ENCODE data around the gene EOMES.

The EOMES gene

DNA sequence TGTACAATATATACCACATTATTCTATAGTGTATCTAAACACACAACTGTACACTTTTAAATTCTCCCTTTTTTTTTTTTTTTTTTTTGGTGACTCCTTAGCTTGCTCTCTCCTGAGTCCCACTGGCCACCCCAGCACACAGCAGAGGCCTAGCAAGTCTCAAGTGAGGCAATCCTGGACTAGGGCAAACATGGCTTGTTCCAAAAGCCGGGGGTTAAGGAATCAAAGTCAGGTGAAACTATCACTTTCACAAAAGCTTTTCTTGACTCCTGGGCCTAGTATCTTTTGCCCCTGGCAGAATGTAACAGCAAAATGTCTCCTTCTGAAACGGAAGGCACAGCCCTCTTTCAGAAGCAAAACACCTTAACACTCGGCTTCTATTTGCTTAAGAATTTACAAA, 5.8 kb downstream of the EOMES start:
- Histone ChIP-seq H3K4me3 (ENCODE audit: low read depth in 1 of 2, low read length in 2 of 2) (no peak overlapping the region), H3K27me3 (ENCODE audit: insufficient read depth, low read length, poor library complexity) (no peaks in the 10 kb centered on the region)

GRCh38 chr3:27715863-27716262, 6.3 kb downstream of the EOMES start:
- H3K9ac ChIP-seq (ENCODE audit: low read depth, low read length), result no peak overlapping the region
- H4K20me1 ChIP-seq (ENCODE audit: insufficient read depth, low read length), result no peaks in the 10 kb centered on the region
- H3K36me3 ChIP-seq (ENCODE audit: insufficient read depth, low read length), result 0 out of 2 replicates have a peak, but pooled peaks cover 2% of the 10 kb centered on the region
- no peaks in the 10 kb centered on the region for H3K9me3 ChIP-seq (ENCODE audit: insufficient read depth, low read length, severe bottlenecking)
- ATAC-seq (ENCODE audit: insufficient read depth, low read depth) (no peak), DNase-seq (no peak)
- H3K4me3 ChIP-seq (ENCODE audit: low read depth in 1 of 2, low read length in 2 of 2), result no peak overlapping the region
- H2AFZ ChIP-seq (ENCODE audit: low read depth, low read length), result no peak overlapping the region
- H3K4me2 ChIP-seq (ENCODE audit: insufficient read depth, low read length), result no peak overlapping the region
- TF ChIP-seq CTCF (IDR thresholded peaks at IDR 0.05; ENCODE audit: borderline replicate concordance, extremely low read depth, low read length, poor library complexity, severe bottlenecking) (no peak), EZH2 (IDR thresholded peaks at IDR 0.05; ENCODE audit: borderline replicate concordance, low read depth, low read length, severe bottlenecking) (no peak)
- no peaks in the 10 kb centered on the region for H3K79me2 ChIP-seq (ENCODE audit: insufficient read depth, low read length)
- H3K27me3 ChIP-seq (ENCODE audit: insufficient read depth, low read length, poor library complexity), result no peaks in the 10 kb centered on the region
- H3K27ac ChIP-seq (ENCODE audit: low read length), result no peak overlapping the region
- peaks cover 12% of the 10 kb centered on the region for H3K4me1 ChIP-seq (ENCODE audit: insufficient read depth, low read length)

More for the DNA sequence above, 5.8 kb downstream of the EOMES start:
- Histone ChIP-seq H3K27ac (ENCODE audit: low read length) (no peak overlapping the region), H3K9me3 (ENCODE audit: insufficient read depth, low read length, severe bottlenecking) (no peaks in the 10 kb centered on the region), H3K36me3 (ENCODE audit: insufficient read depth, low read length) (0 out of 2 replicates have a peak, but pooled peaks cover 2% of the 10 kb centered on the region), H3K4me2 (ENCODE audit: insufficient read depth, low read length) (no peak overlapping the region), H3K4me1 (ENCODE audit: insufficient read depth, low read length) (peaks cover 16% of the 10 kb centered on the region), H2AFZ (ENCODE audit: low read depth, low read length) (no peak overlapping the region), H4K20me1 (ENCODE audit: insufficient read depth, low read length) (no peaks in the 10 kb centered on the region), H3K9ac (ENCODE audit: low read depth, low read length) (no peak overlapping the region), H3K79me2 (ENCODE audit: insufficient read depth, low read length) (no peaks in the 10 kb centered on the region)
- ATAC-seq (ENCODE audit: insufficient read depth, low read depth), result no peak
- TF ChIP-seq EZH2 (IDR thresholded peaks at IDR 0.05; ENCODE audit: borderline replicate concordance, low read depth, low read length, severe bottlenecking) (no peak), CTCF (IDR thresholded peaks at IDR 0.05; ENCODE audit: borderline replicate concordance, extremely low read depth, low read length, poor library complexity, severe bottlenecking) (no peak)
- no peak for DNase-seq

DNA sequence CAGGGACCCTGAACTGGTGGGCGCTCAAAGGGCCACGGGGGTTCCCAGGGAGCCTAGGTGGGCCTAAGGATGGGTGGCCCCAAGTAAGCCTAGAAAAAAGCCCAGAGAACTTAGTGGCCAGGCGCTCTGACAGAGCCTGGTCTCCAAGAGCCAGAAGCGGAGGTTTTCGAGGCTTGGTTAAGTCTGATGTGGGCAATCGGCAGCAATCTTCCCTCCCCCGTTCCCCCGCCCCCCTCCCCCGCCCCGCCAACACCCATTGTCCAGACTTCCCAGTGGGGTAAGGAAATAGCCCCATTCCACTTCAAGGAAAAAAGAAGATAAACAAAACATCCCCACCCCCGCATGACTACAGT, 6.7 kb downstream of the EOMES start:
- H3K9me3 ChIP-seq (ENCODE audit: insufficient read depth, low read length, severe bottlenecking), result no peaks in the 10 kb centered on the region
- H2AFZ ChIP-seq (ENCODE audit: low read depth, low read length), result no peak overlapping the region
- ATAC-seq (ENCODE audit: insufficient read depth, low read depth), result no peak
- H3K4me1 ChIP-seq (ENCODE audit: insufficient read depth, low read length), result peaks cover 10% of the 10 kb centered on the region
- no peaks in the 10 kb centered on the region for H3K27me3 ChIP-seq (ENCODE audit: insufficient read depth, low read length, poor library complexity)
- H3K4me2 ChIP-seq (ENCODE audit: insufficient read depth, low read length), result no peak overlapping the region
- no peak for DNase-seq
- no peaks in the 10 kb centered on the region for H3K79me2 ChIP-seq (ENCODE audit: insufficient read depth, low read length)
- H3K36me3 ChIP-seq (ENCODE audit: insufficient read depth, low read length), result 0 out of 2 replicates have a peak, but pooled peaks cover 2% of the 10 kb centered on the region
- no peak overlapping the region for H3K27ac ChIP-seq (ENCODE audit: low read length)
- TF ChIP-seq EZH2 (IDR thresholded peaks at IDR 0.05; ENCODE audit: borderline replicate concordance, low read depth, low read length, severe bottlenecking), result no peak
- TF ChIP-seq CTCF (IDR thresholded peaks at IDR 0.05; ENCODE audit: borderline replicate concordance, extremely low read depth, low read length, poor library complexity, severe bottlenecking), result no peak
- H3K9ac ChIP-seq (ENCODE audit: low read depth, low read length), result no peak overlapping the region
- H3K4me3 ChIP-seq (ENCODE audit: low read depth in 1 of 2, low read length in 2 of 2), result no peak overlapping the region
- H4K20me1 ChIP-seq (ENCODE audit: insufficient read depth, low read length), result no peaks in the 10 kb centered on the region

All from DND-41 (cell line).